GM21515 (cell line): ENCODE measurements around the gene FILIP1.

Source experiments
- ATAC-seq: cut with Tn5 transposase; IDR thresholded peaks from one replicate; pipeline ENCODE4 v1.9.1; 2021; ENCODE audit not compliant: unreplicated experiment

Gene FILIP1

GRCh38 chr6:75497994-75498393, 4.4 kb upstream of the FILIP1 start:
- no peak for ATAC-seq

GRCh38 chr6:75495011-75495410, 1.4 kb upstream of the FILIP1 start:
- ATAC-seq = no peak

- ATAC-seq = no peak
Measured at GRCh38 chr6:75494290-75494689, 690 bp upstream of the FILIP1 start.

GRCh38 chr6:75492386-75493153, 1.0 kb downstream of the FILIP1 start:
- ATAC-seq = no peak

- no peak for ATAC-seq
Measured at GRCh38 chr6:75491291-75491690, 2.3 kb downstream of the FILIP1 start.

GRCh38 chr6:75490706-75491105, 2.9 kb downstream of the FILIP1 start:
- no peak for ATAC-seq

- ATAC-seq = no peak
Measured at GRCh38 chr6:75489025-75489424, 4.6 kb downstream of the FILIP1 start.

- ATAC-seq = no peak
Measured at GRCh38 chr6:75488033-75488432, 5.6 kb downstream of the FILIP1 start.

- ATAC-seq = no peak
Measured at GRCh38 chr6:75486850-75487518, 6.6 kb downstream of the FILIP1 start.

- peak; percentile 78 for ATAC-seq
Measured at GRCh38 chr6:75484535-75484934, 9.1 kb downstream of the FILIP1 start.

- ATAC-seq = no peak
Measured at GRCh38 chr6:75483136-75483952, 10.3 kb downstream of the FILIP1 start.

- no peak for ATAC-seq
Measured at GRCh38 chr6:75481936-75482593, 11.5 kb downstream of the FILIP1 start.

GRCh38 chr6:75481394-75481793, 12.2 kb downstream of the FILIP1 start:
- ATAC-seq = no peak

GRCh38 chr6:75480425-75480824, 13.2 kb downstream of the FILIP1 start:
- no peak for ATAC-seq

- no peak for ATAC-seq
Measured at GRCh38 chr6:75479712-75480111, 13.9 kb downstream of the FILIP1 start.

- no peak for ATAC-seq
Measured at GRCh38 chr6:75478929-75479328, 14.7 kb downstream of the FILIP1 start.

- peak; percentile 89 for ATAC-seq
Measured at GRCh38 chr6:75472885-75473284, 20.7 kb downstream of the FILIP1 start.

- no peak for ATAC-seq
Measured at GRCh38 chr6:75467966-75468365, 25.6 kb downstream of the FILIP1 start.

GRCh38 chr6:75467284-75467683, 26.3 kb downstream of the FILIP1 start:
- ATAC-seq = no peak

GRCh38 chr6:75466636-75467035, 27.0 kb downstream of the FILIP1 start:
- no peak for ATAC-seq

GRCh38 chr6:75463908-75464307, 29.7 kb downstream of the FILIP1 start:
- ATAC-seq = no peak
